A549 (cell line): ENCODE measurements around the gene MTRFR.

ENCODE experiments used
- CEBPB ChIP-seq, 2 experiments: fragments of >200 bp in 1 of 2; sonication (Bioruptor Twin) in 1 of 2; formaldehyde crosslinking in 1 of 2; IDR thresholded peaks; 2 replicates each; pipeline ENCODE4 v1.6.1; 2012 to 2016
- CTCF ChIP-seq: fragments of >200 bp; sonication (Bioruptor Twin); formaldehyde crosslinking; IDR thresholded peaks from 3 replicates; pipeline ENCODE4 v1.5.1; 2016
- GATA3 ChIP-seq: IDR thresholded peaks from 2 replicates; pipeline ENCODE4 v1.6.1; 2012; ENCODE audit warnings: borderline replicate concordance
- JUNB ChIP-seq: fragments of >200 bp; sonication (Bioruptor Twin); formaldehyde crosslinking; IDR thresholded peaks from 2 replicates; pipeline ENCODE4 v1.6.1; 2016
- KDM1A ChIP-seq: fragments of 200-600 bp; sonication (generic); IDR thresholded peaks from 2 replicates; pipeline ENCODE4 v1.6.1; 2016; ENCODE audit warnings: low read depth, mild to moderate bottlenecking
- MAX ChIP-seq: IDR thresholded peaks from 2 replicates; pipeline ENCODE4 v1.6.1; 2012
- MAZ ChIP-seq: fragments of 150-350 bp; IDR thresholded peaks from 2 replicates; pipeline ENCODE4 v1.6.1; 2014; ENCODE audit warnings: antibody characterized with exemption, low read depth, low read length, borderline replicate concordance
- MYC ChIP-seq: IDR thresholded peaks from 2 replicates; pipeline ENCODE4 v1.6.1; 2012; ENCODE audit warnings: mild to moderate bottlenecking, inconsistent platforms, low read length, improper control_type of control experiment, borderline replicate concordance
- NFE2L2 ChIP-seq: fragments of 150-350 bp; conservative IDR thresholded peaks from 2 replicates; pipeline ENCODE4 v1.6.1; 2014; ENCODE audit warnings: low read length
- POLR2A ChIP-seq: IDR thresholded peaks from 2 replicates; pipeline ENCODE4 v1.6.1; 2012; ENCODE audit warnings: mild to moderate bottlenecking, low read length
- RFX5 ChIP-seq: fragments of 450-650 bp; IDR thresholded peaks from 2 replicates; pipeline ENCODE4 v1.7.1; 2014; ENCODE audit warnings: antibody characterized with exemption, mild to moderate bottlenecking, moderate library complexity
- TP53 ChIP-seq: fragments of 250-450 bp; sonication (Bioruptor Pico); IDR thresholded peaks from 2 replicates; pipeline ENCODE4 v1.5.0; 2021; ENCODE audit warnings: mild to moderate bottlenecking, moderate library complexity

- TF ChIP-seq CEBPB (IDR thresholded peaks at IDR 0.05): no peak
- no peak for TF ChIP-seq RFX5
- TF ChIP-seq NFE2L2: no peak
- no peak for TF ChIP-seq MYC
- no peak for TF ChIP-seq CTCF
- TF ChIP-seq MAX: no peak
- TF ChIP-seq POLR2A: no peak
- TF ChIP-seq MAZ: no peak
- TF ChIP-seq JUNB: no peak
- TF ChIP-seq KDM1A: no peak
- TF ChIP-seq GATA3: no peak
- no peak for TF ChIP-seq TP53 (CRISPR knock-in tag)
Observed at GRCh38 chr12:123225443-123225842, 7.8 kb upstream of the MTRFR start.
